GM21515 (cell line): ENCODE data around the gene MRPL24.

Source experiments
- ATAC-seq: cut with Tn5 transposase; IDR thresholded peaks from one replicate; pipeline ENCODE4 v1.9.1; 2021; ENCODE audit not compliant: unreplicated experiment

MRPL24 gene

GRCh38 chr1:156712626-156713025 is 28.3 kb downstream of the MRPL24 start:
- no peak for ATAC-seq

DNA sequence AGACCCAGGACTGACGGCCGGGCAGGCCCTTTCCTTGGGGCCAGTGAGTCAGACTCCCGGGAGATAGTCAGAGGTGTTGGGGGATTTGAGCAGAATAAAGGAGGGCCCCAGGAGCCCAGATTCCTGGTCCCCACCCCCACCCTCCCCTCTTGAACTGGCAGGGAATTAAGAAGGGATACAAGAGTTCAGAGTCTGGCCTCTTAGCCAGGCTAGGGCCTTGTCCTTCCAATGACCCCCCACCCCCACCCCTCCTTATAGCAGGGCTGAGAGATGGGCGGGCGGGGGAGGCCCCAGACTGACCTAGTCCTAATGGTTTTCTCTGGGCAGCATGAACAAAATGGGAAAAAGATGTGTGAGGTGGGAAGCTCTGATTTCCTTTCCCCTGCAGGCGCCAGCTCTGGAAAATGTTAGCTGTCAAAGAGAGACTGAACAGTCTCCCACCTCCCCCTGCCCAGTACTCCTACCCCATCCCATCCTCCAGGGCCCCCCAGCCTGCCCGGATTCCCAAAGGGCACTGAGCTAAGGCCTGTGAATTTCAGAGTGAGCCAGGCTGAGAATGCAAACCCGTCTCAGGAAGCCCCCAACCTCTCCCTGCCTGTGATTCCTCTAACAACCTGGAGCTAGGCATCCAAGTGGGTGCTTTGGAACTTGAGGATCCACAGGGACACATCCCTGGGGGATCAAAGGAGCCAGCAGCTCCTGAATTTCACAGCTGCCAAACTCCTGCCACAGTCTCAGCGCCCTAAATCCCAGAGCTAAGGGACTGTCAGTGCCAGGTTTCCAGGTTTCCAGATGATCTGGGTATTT is 29.7 kb downstream of the MRPL24 start:
- no peak for ATAC-seq

DNA sequence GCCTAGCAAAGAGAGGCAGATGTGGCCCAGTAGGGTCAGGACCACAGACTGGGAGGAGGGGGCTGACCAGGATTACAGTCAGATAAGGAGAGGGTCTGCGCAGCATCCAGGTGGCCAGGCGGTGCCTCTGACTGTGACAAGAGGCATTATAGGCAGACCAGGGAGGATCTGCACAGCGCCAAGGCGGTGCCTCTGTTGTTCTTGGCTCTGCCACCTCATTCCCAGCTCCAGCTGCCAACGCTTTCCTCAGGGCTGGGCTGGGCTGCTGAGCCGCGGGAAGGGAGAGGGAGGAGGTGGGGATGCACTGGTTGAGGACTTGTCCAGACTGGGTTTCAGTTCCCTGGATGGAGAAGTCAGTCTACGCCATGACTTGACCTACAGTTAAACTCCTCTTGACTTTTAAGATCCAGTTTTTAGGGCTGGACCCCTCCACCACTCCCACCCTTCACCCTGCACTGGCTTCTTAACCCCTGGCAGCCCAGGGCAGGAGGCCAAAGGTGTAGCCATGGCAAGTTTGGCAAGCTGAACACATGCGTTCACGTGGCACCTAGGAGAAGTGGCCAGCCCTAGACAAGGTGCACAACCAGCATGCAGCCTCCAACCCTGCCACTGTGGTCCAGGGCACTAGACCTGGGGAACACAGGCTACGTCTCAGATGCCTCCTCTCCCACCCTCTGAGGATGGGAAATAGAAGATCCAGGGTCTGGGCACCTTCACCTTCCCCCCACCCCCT is 31.0 kb downstream of the MRPL24 start:
- no peak for ATAC-seq

- no peak for ATAC-seq
Measured at GRCh38 chr1:156709031-156709430, 31.9 kb downstream of the MRPL24 start.

DNA sequence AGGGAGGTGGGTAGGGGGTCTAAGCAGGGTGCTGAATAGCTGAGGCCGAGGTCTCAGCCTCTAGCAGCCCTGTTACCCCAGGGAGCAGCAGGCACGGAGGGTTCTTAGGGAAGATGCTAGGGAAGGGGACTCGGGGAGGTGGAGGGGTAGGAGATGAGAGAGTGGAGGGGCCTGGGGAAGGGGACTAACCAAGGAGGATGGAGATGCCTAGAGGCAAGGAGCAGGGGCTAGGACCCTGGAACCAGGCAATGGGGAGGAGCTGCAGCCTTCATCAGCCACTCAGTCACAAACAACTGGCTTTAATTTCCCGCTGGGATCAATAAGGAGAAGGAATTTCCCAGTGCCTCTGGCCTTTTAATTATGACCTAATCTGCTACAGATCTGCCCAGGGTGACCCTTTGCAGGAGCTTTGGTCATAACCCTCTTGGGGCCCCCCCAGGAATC is 32.6 kb downstream of the MRPL24 start:
- no peak for ATAC-seq

DNA sequence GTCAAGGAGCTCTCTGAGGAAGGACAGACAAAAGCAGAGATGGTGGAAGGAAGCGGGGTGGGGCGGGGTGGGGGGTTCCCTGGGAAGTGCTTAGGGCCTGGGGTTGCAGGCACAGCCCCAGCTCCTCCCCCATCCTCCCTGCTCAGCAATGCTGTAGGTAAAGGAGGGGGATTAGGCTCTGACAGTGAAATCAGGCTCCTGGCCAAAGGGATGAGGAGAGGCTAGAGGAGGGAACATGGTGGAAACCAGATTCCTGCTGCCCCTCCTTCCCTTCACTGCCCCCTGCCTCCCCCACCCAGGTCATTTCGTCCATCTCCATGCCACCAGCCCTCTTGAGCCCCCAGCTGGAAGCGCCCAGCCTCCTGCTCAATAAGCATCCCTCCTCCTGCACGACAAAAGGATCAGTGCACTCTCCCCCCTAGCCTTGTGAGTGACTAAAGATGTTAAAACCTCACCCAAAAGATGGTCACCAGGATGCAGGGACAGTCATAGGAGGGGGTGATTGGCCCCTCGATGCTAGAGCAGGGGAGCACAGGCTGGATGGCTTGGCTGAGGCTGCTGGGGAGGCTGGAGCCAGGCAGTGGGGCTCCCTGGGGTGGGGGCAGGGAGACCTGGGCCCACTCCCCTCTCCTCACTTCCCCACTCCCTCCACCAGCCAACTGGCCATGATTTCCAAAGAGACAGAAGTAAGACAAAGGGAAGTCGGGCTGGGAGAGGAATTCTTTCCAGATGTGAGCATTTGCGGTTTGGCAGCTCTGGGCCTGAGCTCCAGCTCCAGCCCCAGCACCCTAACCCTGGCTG is 33.3 kb downstream of the MRPL24 start:
- ATAC-seq: no peak

DNA sequence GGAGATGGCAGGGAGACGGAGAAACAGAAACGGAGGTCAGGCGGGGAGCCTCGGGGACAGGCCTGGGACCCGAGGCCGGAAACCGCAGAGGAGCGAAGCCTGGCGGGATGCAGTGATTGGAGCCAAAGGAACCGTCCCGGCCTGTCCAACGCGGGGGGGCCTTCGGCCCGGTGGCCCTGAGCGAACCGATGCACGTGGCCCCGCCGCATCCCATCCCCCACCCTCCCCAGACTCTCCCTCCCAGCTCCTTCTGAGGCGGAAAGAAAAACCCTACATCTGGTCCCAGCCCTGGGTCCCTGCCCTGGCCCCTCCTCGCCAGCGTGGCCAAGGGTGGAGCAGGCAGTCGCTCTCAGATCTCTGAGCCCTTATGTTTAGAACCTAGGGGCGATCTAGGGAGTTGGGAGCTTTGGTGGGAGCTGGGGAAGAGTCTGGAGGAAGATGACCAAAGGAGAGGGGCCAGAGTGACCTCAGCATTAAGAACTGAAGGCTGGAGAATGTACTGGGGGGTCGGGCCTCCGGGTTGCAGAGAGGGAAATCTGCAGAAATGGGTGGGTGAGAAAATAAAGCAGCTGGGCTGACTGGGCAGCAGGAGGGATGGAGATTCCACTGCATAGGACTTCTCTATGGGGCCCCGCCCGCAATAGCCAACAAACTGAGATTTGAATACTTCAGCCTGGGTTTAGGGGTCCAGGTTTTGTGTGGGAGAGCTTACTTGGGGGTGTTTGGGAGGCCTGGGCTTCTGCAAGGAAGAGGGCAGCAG is 34.1 kb downstream of the MRPL24 start:
- ATAC-seq: no peak

- ATAC-seq: no peak
Measured at GRCh38 chr1:156705918-156706656, 34.8 kb downstream of the MRPL24 start.

- no peak for ATAC-seq
Measured at GRCh38 chr1:156705321-156705917, 35.5 kb downstream of the MRPL24 start, which contains the start of gene CRABP2. CRABP2 (minus strand) TSS chr1:156705583; CDS start chr1:156705446, 137 bp downstream.

- ATAC-seq: no peak
Measured at GRCh38 chr1:156704930-156705320, 36.0 kb downstream of the MRPL24 start.

- no peak for ATAC-seq
Measured at GRCh38 chr1:156704166-156704711, 36.6 kb downstream of the MRPL24 start.

- no peak for ATAC-seq
Measured at GRCh38 chr1:156703741-156704140, 37.1 kb downstream of the MRPL24 start.

GRCh38 chr1:156703336-156703735 is 37.6 kb downstream of the MRPL24 start:
- ATAC-seq: no peak

GRCh38 chr1:156700736-156701531 is 40.0 kb downstream of the MRPL24 start:
- ATAC-seq: no peak

DNA sequence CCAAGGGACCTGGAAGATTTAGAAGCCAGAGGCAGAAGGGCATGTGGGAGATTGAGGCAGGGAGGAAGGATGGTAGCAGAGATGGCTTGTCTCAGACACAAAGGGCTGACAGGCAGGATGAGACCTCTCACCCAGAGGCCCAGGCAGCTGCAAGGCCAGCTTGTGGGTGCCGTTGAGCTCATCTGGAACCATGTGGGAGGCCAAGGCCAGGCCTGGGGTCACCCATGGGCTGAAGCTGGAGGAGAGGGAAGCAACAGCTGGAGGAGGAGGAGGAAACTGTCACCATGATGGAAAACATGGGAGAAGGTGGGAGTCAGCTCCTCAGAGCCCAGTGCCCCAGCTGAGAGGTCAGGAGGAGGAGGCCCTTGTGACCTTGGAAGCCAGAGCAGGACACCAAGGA is 41.9 kb downstream of the MRPL24 start:
- ATAC-seq: no peak

GRCh38 chr1:156697481-156697880 is 43.4 kb downstream of the MRPL24 start:
- no peak for ATAC-seq

DNA sequence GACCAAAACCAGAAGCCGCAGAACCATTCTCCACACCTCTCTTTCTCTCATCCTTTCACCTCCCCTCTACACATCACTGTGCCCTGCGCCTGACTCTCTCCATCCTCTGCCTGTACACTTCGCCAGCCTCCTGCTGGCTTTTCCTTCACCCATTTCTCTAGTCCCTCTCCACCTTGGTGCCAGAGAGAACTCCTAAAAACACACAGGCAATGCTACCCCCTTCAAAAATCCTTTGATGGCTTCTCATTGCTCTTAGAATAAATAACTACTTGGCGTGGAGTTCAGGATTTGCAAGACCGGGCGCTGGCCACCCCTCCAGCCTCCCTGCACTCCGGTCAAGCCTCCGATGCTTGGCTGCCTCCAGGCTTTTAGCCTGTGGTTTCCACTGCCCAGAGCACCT is 44.1 kb downstream of the MRPL24 start:
- no peak for ATAC-seq

DNA sequence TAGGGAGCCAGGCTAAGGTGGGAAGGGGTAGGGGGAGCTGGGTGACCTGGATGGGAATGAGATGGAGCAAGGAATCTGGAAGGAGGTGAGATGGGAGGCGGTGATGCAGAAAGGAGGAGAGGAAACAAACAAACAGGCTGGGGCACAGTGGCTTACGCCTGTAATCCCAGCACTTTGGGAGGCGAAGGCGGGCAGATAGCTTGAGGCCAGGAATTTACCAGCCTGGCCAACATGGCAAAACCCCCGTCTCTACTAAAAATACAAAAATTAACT is 46.3 kb downstream of the MRPL24 start:
- no peak for ATAC-seq
